Spleen (tissue), 11 donors: ENCODE data around the gene GBX1. TPM values are rescaled to one million over a fixed set of nuclear protein-coding genes. Genes with fewer than 3 reads are reported as not detected.

Experiments used
- DNase-seq: peaks from one replicate; pipeline ENCODE4 v3.0.0-alpha.2; 2020
- H3K27ac ChIP-seq, 8 donors: fragments of 200-600 bp; sonication (generic) in 7 of 8; 1 replicate in 4 of 8; 2 replicates in 4 of 8; pipeline versions ENCODE4 v1.5.0 to v1.8.0; 2016 to 2021; ENCODE audit warnings: inconsistent platforms in 4 of 8, mild to moderate bottlenecking in 4 of 8, moderate library complexity in 1 of 8
- H3K27me3 ChIP-seq, 7 donors: fragments of 200-600 bp; sonication (generic) in 6 of 7; replicated peaks in 1 of 7; 1 replicate in 4 of 7; 2 replicates in 3 of 7; pipeline versions ENCODE4 v1.5.0 to v1.8.0; 2016 to 2021; ENCODE audit warnings: inconsistent platforms in 3 of 7, mild to moderate bottlenecking in 1 of 7
- H3K36me3 ChIP-seq, 6 donors: fragments of 200-600 bp; sonication (generic) in 5 of 6; 1 replicate in 4 of 6; 2 replicates in 2 of 6; pipeline versions ENCODE4 v1.5.0 to v1.8.0; 2016 to 2021; ENCODE audit warnings: inconsistent platforms in 2 of 6
- H3K4me1 ChIP-seq, 6 donors: fragments of 200-600 bp; sonication (generic) in 5 of 6; 1 replicate in 3 of 6; 2 replicates in 3 of 6; pipeline versions ENCODE4 v1.5.0 to v1.8.0; 2016 to 2021; ENCODE audit warnings: inconsistent platforms in 3 of 6
- H3K4me3 ChIP-seq, 8 donors: fragments of 200-600 bp; sonication (generic) in 7 of 8; 1 replicate in 4 of 8; 2 replicates in 4 of 8; pipeline versions ENCODE4 v1.5.0 to v1.8.0; 2016 to 2021; ENCODE audit warnings: inconsistent platforms in 4 of 8, mild to moderate bottlenecking in 4 of 8, moderate library complexity in 2 of 8
- H3K9me3 ChIP-seq, 8 donors: fragments of 200-600 bp; sonication (generic) in 7 of 8; 1 replicate in 4 of 8; 2 replicates in 4 of 8; pipeline versions ENCODE4 v1.5.0 to v1.8.0; 2016 to 2021; ENCODE audit warnings: inconsistent platforms in 4 of 8
- CTCF ChIP-seq, 11 experiments: fragments of 200-600 bp in 7 of 11; fragments of 450-650 bp in 4 of 11; sonication (generic) in 4 of 11; IDR thresholded peaks in 8 of 11; conservative IDR thresholded peaks in 3 of 11; 1 replicate in 7 of 11; 2 replicates in 4 of 11; pipeline versions ENCODE4 v1.4.0 to v1.8.0; 2016 to 2021; ENCODE audit warnings: antibody characterized with exemption in 11 of 11, inconsistent platforms in 4 of 11, mild to moderate bottlenecking in 1 of 11
- POLR2A ChIP-seq, 3 donors: fragments of 450-650 bp; IDR thresholded peaks; one replicate each; pipeline ENCODE4 v1.5.1; 2017; ENCODE audit warnings: antibody characterized with exemption in 3 of 3, mild to moderate bottlenecking in 1 of 3
- POLR2AphosphoS5 ChIP-seq, 3 donors: sonication (generic); formaldehyde crosslinking; IDR thresholded peaks; one replicate each; pipeline ENCODE4 v1.5.1; 2017; ENCODE audit warnings: antibody characterized with exemption in 3 of 3
- WGBS, 5 donors: extraction: QIAGEN DNeasy Blood & Tissue Kit in 3 of 5; methylation state at CpG; one replicate each; pipeline versions ENCODE4 v1.1.5 to v1.1.7; 2013 to 2018; 5-methylcytosine and 5-hydroxymethylcytosine counted together
- intact Hi-C: fragments of 100-400 bp; cut with DNase I; formaldehyde crosslinking; loops from one replicate; pipeline ENCODE4 v1.15.0; 2023; ENCODE audit warnings: low total_unique reads
- polyA plus RNA-seq, 3 donors: library from polyadenylated mRNA; stranded (reverse); fragments of 200-250 nt; gene quantifications; one replicate each; pipeline ENCODE4 v1.2.1, GENCODE V29; 2013
- total RNA-seq, 7 donors: library from RNA; depleted of rRNA in 3 of 7; stranded (reverse); fragments of >200 nt in 3 of 7; fragmentation: NEBNext Ultra II Directional in 4 of 7; extraction: Animal tissue kit (Norgen Biotek cat#: 25700) in 4 of 7; gene quantifications; one replicate each; pipeline versions ENCODE4 v1.1.0 to v1.2.1, GENCODE V29; 2016 to 2021
- donor health status: healthy with polysubstance abuse.
- donor health status: DM: no; HTN: no; CAD: no; lungs with moderate emphysema.
- donor health status: DM: no; HTN: no; CAD: no.
- donor health status: Bipolar disorder and iron deficiency.
- donor health status: healthy.
- donor health status: DM: no; HTN: no; CAD: no.
- donor health status: DM: yes; HTN: yes; CAD: no.

The GBX1 gene
- total and polyA plus RNA-seq, 10 donors, result not detected

DNA sequence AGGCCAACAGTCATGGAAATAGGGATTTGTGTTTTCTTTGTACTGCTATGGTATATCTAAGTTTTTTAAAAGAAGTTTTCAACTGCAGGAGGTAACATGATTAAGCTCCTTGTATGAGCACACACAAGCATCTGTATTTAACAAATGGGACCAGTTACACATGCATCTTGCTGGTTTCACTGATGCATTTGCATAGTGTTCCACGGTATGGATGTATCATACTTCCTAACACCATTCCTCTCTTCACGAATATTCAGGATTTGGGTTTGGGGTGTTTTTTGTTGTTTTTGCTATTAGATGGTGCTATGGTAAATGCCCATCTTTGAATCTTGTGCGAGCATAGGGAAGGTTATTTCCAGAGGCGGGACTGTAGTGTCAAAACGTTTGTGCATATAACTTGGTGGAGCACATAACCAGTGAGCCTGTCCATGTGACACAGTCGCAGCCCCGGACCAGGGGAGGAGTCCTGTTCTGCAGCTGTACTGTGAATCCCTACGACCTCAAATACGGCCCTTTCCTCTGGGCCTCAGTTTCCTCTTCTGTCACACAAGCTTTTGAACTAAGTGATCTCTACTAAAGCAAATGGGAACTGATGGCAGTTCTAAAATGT is 40.9 kb upstream of the GBX1 start:
- H3K36me3 ChIP-seq, result peaks cover 0 to 18% (median 14%) of the 10 kb centered on the region in 6 donors
- H3K4me1 ChIP-seq, result peaks cover 0 to 16% (median 0%) of the 10 kb centered on the region in 6 donors
- H3K27ac ChIP-seq, result peak overlapping the region in 2 of 8 donors; percentile 26 to 49
- no peaks in the 10 kb centered on the region for H3K9me3 ChIP-seq
- DNase-seq, result peak; percentile 30
- intact Hi-C loops, result no loop called here
- 73 to 79% (median 78%) methylated on average over 9 of the region's 9 CpGs for WGBS, 5 donors
- H3K4me3 ChIP-seq, result no peak overlapping the region
- peaks cover 0 to 47% (median 12%) of the 10 kb centered on the region in 7 donors for H3K27me3 ChIP-seq
- TF ChIP-seq POLR2A (IDR thresholded peaks at IDR 0.05) (no peak), CTCF (IDR thresholded peaks at IDR 0.05 in 8 of 11, conservative IDR thresholded peaks at IDR 0.05 in 3 of 11) (no peak), POLR2AphosphoS5 (IDR thresholded peaks at IDR 0.05) (no peak)

DNA sequence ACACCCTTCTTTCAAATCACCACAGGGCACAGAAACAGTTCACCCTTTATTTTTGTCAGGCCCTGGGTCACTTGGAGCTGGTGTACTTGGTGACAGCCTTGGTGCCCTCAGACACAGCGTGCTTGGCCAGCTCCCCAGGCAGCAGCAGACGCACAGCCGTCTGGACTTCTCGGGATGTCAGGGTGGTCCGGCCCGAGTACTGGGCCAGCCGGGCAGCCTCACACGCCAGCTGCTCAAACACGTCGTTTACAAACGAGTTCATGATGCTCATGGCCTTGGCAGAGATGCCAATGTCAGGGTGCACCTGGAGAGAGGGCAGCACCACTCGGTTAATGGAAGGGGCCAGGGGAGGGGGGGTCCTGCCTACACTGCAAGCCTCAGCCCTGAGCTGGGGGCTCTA is 40.3 kb upstream of the GBX1 start:
- Histone ChIP-seq H3K4me3 (no peak overlapping the region), H3K4me1 (peaks cover 0 to 16% (median 0%) of the 10 kb centered on the region in 6 donors), H3K27ac (peak overlapping the region in 3 of 8 donors; percentile 11 to 49 (median 26)), H3K36me3 (peaks cover 0 to 12% (median 8%) of the 10 kb centered on the region in 6 donors), H3K27me3 (peaks cover 0 to 52% (median 12%) of the 10 kb centered on the region in 7 donors), H3K9me3 (no peaks in the 10 kb centered on the region)
- intact Hi-C loops, result no loop called here
- DNase-seq, result peak; percentile 63
- 73 to 85% (median 81%) methylated on average over 6 to 12 of the region's 12 CpGs for WGBS, 5 donors
- TF ChIP-seq CTCF (IDR thresholded peaks at IDR 0.05 in 8 of 11, conservative IDR thresholded peaks at IDR 0.05 in 3 of 11) (no peak), POLR2AphosphoS5 (IDR thresholded peaks at IDR 0.05) (peak in 1 of 3 donors; percentile 30)

DNA sequence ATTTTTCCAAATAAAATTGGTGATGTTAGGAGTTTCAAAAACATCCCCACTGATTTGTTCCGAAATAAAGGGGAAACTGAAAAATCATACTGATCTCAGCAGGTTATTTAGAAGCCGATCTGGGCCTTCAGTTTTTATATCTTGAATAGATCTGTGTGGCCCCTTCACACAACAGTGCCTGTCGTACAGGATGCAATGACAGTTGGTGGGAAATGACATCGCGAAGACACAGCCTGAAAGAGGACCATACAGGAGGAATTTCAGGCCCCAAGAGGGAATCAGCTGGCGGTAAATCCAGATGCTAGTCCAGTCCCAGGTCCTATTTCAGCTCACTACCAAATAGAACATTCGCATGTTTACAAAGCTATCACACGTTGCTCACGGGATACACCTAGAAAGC is 39.8 kb upstream of the GBX1 start:
- TF ChIP-seq CTCF (IDR thresholded peaks at IDR 0.05 in 8 of 11, conservative IDR thresholded peaks at IDR 0.05 in 3 of 11), result no peak
- no peak for TF ChIP-seq POLR2AphosphoS5 (IDR thresholded peaks at IDR 0.05)
- no peak for TF ChIP-seq POLR2A (IDR thresholded peaks at IDR 0.05)
- peaks cover 0 to 7% (median 3%) of the 10 kb centered on the region in 6 donors for H3K36me3 ChIP-seq
- H3K9me3 ChIP-seq, result no peaks in the 10 kb centered on the region
- WGBS, 5 donors, result 21 to 43% (median 28%) methylated on average over 9 of the region's 9 CpGs
- H3K4me1 ChIP-seq, result peaks cover 0 to 16% (median 0%) of the 10 kb centered on the region in 6 donors
- peak overlapping the region in 3 of 8 donors; percentile 11 to 49 (median 26) for H3K27ac ChIP-seq
- H3K27me3 ChIP-seq, result peaks cover 0 to 52% (median 12%) of the 10 kb centered on the region in 7 donors
- intact Hi-C loops, result no loop called here
- H3K4me3 ChIP-seq, result no peak overlapping the region
- no peak for DNase-seq

DNA sequence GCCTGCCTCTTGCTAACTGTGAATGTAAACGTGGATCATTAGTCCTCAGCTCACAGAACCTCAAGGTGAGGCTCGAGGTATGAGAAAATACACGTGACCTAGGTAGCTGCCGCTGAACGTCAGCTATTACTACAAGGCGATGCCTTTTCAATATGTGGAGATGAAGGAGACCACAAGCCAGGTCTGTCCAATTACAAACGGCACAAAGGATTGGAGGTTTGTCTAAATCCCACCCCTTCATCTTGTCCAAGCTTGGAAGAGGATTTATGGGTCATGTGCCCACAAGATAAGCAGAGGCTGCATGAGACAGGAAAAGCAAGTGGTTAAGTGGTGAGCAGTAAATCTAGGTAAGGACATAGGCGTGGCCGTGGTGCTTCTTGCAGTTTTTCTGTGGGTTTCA is 39.4 kb upstream of the GBX1 start:
- H3K4me1 ChIP-seq, result peaks cover 0 to 16% (median 0%) of the 10 kb centered on the region in 6 donors
- intact Hi-C loops, result no loop called here
- DNase-seq, result peak; percentile 4
- H3K4me3 ChIP-seq, result no peak overlapping the region
- H3K9me3 ChIP-seq, result no peaks in the 10 kb centered on the region
- TF ChIP-seq POLR2AphosphoS5 (IDR thresholded peaks at IDR 0.05) (no peak), POLR2A (IDR thresholded peaks at IDR 0.05) (no peak), CTCF (IDR thresholded peaks at IDR 0.05 in 8 of 11, conservative IDR thresholded peaks at IDR 0.05 in 3 of 11) (no peak)
- H3K36me3 ChIP-seq, result peaks cover 0 to 3% (median 0%) of the 10 kb centered on the region in 6 donors
- WGBS, 5 donors, result 13 to 44% (median 20%) methylated on average over 9 of the region's 9 CpGs
- peak overlapping the region in 2 of 8 donors; percentile 46 to 49 for H3K27ac ChIP-seq
- peaks cover 0 to 52% (median 12%) of the 10 kb centered on the region in 7 donors for H3K27me3 ChIP-seq
